OCI-LY7 (cell line): ENCODE data around the gene FAM171A1.

Experiments
- CTCF ChIP-seq: fragments of 200-600 bp; sonication (generic); conservative IDR thresholded peaks from 2 replicates; pipeline ENCODE4 v1.5.1; 2014; ENCODE audit warnings: mild to moderate bottlenecking, antibody characterized with exemption, low read length, moderate library complexity, mixed read lengths
- EZH2phosphoT487 ChIP-seq: fragments of 200-600 bp; sonication (generic); IDR thresholded peaks from 2 replicates; pipeline ENCODE4 v1.6.1; 2018; ENCODE audit warnings: low read depth, borderline replicate concordance, mild to moderate bottlenecking, mixed run types, antibody characterized with exemption, low read length, moderate library complexity, mixed read lengths

- no peak for TF ChIP-seq CTCF
- TF ChIP-seq EZH2phosphoT487, result no peak
Measured at GRCh38 chr10:15200626-15201025, 170.5 kb downstream of the FAM171A1 start.
